Measurements from ENCODE around the gene NCS1. TPM values are rescaled to one million over a fixed set of nuclear protein-coding genes. Genes with fewer than 3 reads are reported as not detected.

Gene NCS1
- total RNA-seq, 2 donors from 2014 or later = 19.1 to 28.5 TPM

DNA sequence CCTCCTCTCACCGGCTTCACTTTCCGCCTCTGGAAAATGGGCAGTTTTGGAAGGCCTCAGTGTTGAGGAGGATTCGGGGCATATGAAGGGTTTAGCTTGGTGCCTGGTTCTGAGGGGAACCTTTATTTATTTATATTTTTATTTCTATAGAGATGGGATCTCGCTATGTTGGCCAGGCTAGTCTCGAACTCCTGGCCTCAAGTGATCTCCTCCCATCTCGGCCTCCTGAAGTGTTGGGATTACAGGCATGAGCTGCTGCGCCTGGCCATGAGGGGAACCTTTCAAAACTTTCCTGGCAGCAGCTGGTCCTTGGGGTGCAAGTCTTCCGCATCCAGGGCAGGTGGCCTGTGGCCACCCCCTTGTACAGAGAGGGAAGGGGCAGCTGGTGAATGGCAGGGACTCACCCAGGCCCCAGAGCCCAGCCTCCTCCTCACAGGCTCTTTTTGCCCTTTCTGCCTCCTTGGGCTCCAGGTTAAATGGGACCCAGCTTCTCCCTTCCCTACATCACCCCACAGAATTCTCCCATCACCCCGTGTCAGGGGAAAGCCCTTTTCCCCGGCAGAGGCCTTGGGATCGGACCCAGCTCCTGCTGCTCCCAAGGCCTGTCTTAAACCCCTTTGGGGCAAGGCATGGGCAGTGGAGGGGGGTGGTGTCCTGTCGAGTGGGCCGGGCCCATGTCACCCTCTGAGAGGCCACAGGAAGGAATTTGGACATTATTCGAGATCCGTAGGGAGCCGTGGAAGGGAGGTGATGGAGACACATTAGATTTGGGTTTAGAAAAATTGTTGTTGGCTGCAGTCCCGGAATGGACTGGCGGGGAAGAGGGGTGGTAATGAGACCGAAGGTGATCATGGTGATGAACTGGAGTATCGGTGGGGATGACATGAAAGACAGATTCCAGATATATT is 5.9 kb downstream of the NCS1 start:
- Histone ChIP-seq H3K4me3 (no peak overlapping the region), H3K36me3 (no peaks in the 10 kb centered on the region), H3K27ac (peak overlapping the region; percentile 36 to 50), H3K27me3 (replicated peaks; ENCODE audit: insufficient read depth) (no peaks in the 10 kb centered on the region), H3K9me3 (no peaks in the 10 kb centered on the region), H3K4me1 (replicated peaks) (no peaks in the 10 kb centered on the region)
- intact Hi-C loops (cut with DNase I) = no loop called here
- WGBS = 66% methylated on average over 20 of the region's 20 CpGs
- no peak for DNase-seq (ENCODE audit: low spot score)
- TF ChIP-seq POLR2AphosphoS5 (IDR thresholded peaks at IDR 0.05) (no peak), POLR2A (IDR thresholded peaks at IDR 0.05) (no peak)
- TF ChIP-seq, protein P1, sequence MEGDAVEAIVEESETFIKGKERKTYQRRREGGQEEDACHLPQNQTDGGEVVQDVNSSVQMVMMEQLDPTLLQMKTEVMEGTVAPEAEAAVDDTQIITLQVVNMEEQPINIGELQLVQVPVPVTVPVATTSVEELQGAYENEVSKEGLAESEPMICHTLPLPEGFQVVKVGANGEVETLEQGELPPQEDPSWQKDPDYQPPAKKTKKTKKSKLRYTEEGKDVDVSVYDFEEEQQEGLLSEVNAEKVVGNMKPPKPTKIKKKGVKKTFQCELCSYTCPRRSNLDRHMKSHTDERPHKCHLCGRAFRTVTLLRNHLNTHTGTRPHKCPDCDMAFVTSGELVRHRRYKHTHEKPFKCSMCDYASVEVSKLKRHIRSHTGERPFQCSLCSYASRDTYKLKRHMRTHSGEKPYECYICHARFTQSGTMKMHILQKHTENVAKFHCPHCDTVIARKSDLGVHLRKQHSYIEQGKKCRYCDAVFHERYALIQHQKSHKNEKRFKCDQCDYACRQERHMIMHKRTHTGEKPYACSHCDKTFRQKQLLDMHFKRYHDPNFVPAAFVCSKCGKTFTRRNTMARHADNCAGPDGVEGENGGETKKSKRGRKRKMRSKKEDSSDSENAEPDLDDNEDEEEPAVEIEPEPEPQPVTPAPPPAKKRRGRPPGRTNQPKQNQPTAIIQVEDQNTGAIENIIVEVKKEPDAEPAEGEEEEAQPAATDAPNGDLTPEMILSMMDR (IDR thresholded peaks at IDR 0.05) = no peak

DNA sequence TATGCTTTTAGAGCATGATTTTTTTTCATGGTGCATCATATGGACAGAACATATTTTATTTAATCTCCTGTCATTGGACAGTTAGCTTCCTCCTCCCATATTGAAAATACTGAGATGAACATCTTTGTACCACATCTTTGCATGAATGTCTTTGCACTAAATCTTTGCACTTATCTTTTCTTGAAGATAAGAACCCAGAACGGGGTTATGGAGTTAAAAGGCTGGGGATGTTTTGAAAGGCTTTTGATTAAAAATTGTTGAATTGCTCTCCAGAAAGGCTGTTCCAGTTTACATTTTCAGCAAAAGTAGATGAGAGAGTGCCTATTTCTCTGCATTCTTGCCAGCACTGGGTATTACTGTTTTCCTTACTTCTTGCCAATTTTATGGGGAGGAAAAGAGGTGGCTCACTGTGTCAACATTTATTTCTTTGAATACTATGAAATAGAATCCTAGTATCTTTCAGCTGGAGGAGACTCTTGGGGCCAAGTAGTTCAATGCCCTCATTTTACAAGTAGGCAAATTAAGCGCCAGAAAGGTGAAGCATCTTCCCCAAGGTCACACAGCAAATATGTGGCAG is 7.2 kb downstream of the NCS1 start:
- Histone ChIP-seq H3K27me3 (replicated peaks; ENCODE audit: insufficient read depth) (no peaks in the 10 kb centered on the region), H3K27ac (no peak overlapping the region), H3K4me1 (replicated peaks) (no peaks in the 10 kb centered on the region), H3K36me3 (no peaks in the 10 kb centered on the region), H3K4me3 (no peak overlapping the region), H3K9me3 (no peaks in the 10 kb centered on the region)
- WGBS = 71% methylated on average over 2 of the region's 2 CpGs
- TF ChIP-seq POLR2AphosphoS5 (IDR thresholded peaks at IDR 0.05) (no peak), POLR2A (IDR thresholded peaks at IDR 0.05) (no peak)
- TF ChIP-seq, protein P1 (IDR thresholded peaks at IDR 0.05) = no peak
- intact Hi-C loops (cut with DNase I) = no loop called here
- no peak for DNase-seq (ENCODE audit: low spot score)

DNA sequence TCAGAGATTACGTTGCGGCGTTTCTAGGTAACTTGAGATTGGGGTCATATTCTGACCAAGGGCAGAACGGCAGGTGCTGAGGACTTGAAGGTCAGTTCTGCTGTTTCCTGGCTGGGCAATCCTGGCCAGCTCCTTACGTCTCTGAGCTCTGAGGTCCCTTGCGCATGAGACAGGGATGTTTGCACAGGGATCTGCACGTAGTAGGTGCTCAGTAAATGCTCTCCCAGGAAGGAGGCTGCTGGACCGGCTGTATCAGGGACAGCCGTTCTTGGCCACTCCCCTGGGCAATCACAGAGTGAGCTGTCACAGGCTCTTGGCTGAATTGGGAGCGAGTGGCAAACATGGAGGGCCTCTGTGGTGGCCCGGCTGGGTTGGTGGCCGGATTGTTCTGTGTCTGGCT is 8.3 kb downstream of the NCS1 start:
- Histone ChIP-seq H3K27me3 (replicated peaks; ENCODE audit: insufficient read depth) (no peaks in the 10 kb centered on the region), H3K36me3 (no peaks in the 10 kb centered on the region), H3K4me1 (replicated peaks) (no peaks in the 10 kb centered on the region), H3K4me3 (no peak overlapping the region), H3K27ac (peak overlapping the region in 1 of 2 donors; percentile 75), H3K9me3 (no peaks in the 10 kb centered on the region)
- DNase-seq (ENCODE audit: low spot score) = no peak
- 84% methylated on average over 12 of the region's 12 CpGs for WGBS
- TF ChIP-seq POLR2A (IDR thresholded peaks at IDR 0.05) (no peak), POLR2AphosphoS5 (IDR thresholded peaks at IDR 0.05) (no peak)
- TF ChIP-seq, protein P1 (IDR thresholded peaks at IDR 0.05) = no peak
- intact Hi-C loops (cut with DNase I) = no loop called here

DNA sequence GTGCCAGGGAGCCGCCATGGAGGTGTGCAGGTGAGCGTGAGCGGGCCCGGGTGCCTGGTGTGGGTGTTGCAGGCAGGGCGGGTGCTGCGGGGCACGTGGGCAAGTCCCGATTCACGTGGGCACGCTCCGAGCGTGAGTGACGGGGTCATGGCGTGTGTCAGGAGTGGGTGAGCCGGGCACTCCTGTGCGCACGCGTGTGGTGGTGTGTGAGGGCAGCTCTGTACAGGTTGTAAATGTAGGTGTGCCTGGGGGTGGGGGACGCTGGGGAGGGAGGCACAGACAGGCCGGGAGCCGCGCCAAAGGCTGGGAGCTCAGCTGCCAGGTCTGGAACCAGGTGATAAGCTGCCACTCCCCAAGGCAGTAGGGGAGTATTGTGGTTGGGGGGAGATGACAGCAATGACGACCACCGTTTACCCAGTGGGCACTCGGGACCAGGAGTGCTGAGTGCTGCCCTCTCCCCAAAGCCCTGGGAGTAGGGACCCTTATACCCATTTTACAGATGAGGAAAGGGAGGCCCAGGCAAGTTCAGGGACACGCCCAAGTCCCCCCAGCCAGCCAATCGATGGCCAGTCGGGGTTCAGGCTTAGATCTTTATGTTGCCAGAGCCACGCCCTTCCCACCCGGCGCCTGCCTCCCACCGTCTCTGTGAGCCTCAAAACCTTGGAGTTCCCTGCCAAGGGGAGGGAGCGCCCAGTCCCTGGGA is 9.6 kb downstream of the NCS1 start:
- Histone ChIP-seq H3K4me3 (no peak overlapping the region), H3K27ac (peak overlapping the region; percentile 75 to 83), H3K4me1 (replicated peaks) (peaks cover 6% of the 10 kb centered on the region), H3K9me3 (no peaks in the 10 kb centered on the region), H3K36me3 (no peaks in the 10 kb centered on the region), H3K27me3 (replicated peaks; ENCODE audit: insufficient read depth) (no peaks in the 10 kb centered on the region)
- WGBS = 69% methylated on average over 33 of the region's 33 CpGs
- intact Hi-C loops (cut with DNase I) = no loop called here
- TF ChIP-seq POLR2AphosphoS5 (IDR thresholded peaks at IDR 0.05) = peak; percentile 29
- TF ChIP-seq POLR2A (IDR thresholded peaks at IDR 0.05) = no peak
- TF ChIP-seq, protein P1 (IDR thresholded peaks at IDR 0.05) = no peak
- DNase-seq (ENCODE audit: low spot score) = peak; percentile 57

Measured in prostate gland (tissue), 2 donors.